K562 (cell line): Measurements from ENCODE around the gene DRAXIN. TPM values are rescaled to one million over a fixed set of nuclear protein-coding genes. Genes with fewer than 3 reads are reported as not detected.

Experiments used
- ARNT ChIP-seq, 2 experiments: fragments of 450-650 bp; IDR thresholded peaks; 2 replicates each; pipeline ENCODE4 v1.6.1; 2016; ENCODE audit warnings: mild to moderate bottlenecking in 1 of 2
- E2F1 ChIP-seq: sonication (generic); formaldehyde crosslinking; IDR thresholded peaks from 2 replicates; pipeline ENCODE4 v1.8.1; 2023; ENCODE audit warnings: mild to moderate bottlenecking, missing genetic modification reagents, moderate library complexity
- E4F1 ChIP-seq: fragments of 250-450 bp; sonication (Bioruptor Pico); IDR thresholded peaks from 2 replicates; pipeline ENCODE4 v1.5.0; 2021; ENCODE audit warnings: mild to moderate bottlenecking, borderline replicate concordance
- HDAC1 ChIP-seq, 2 experiments: fragments of 450-650 bp; IDR thresholded peaks; 2 replicates each; pipeline ENCODE4 v1.6.1; 2016 to 2017; ENCODE audit warnings: inconsistent platforms in 1 of 2, mild to moderate bottlenecking in 1 of 2, moderate library complexity in 1 of 2
- KAT8 ChIP-seq: fragments of 450-650 bp; IDR thresholded peaks from 2 replicates; pipeline ENCODE4 v1.6.1; 2016; ENCODE audit warnings: low read depth, mild to moderate bottlenecking
- KDM2B ChIP-seq: fragments of 250-450 bp; sonication (Bioruptor Pico); IDR thresholded peaks from 2 replicates; pipeline ENCODE4 v1.8.0; 2021; ENCODE audit warnings: mild to moderate bottlenecking, moderate library complexity
- KLF13 ChIP-seq: fragments of 450-650 bp; IDR thresholded peaks from 2 replicates; pipeline ENCODE4 v1.6.1; 2016; ENCODE audit warnings: missing genetic modification characterization, low read depth, mild to moderate bottlenecking, missing compliant biosample characterization, moderate library complexity, borderline replicate concordance
- LARP7 ChIP-seq: fragments of 450-650 bp; IDR thresholded peaks from 2 replicates; pipeline ENCODE4 v1.6.1; 2016
- PHB2 ChIP-seq: fragments of 450-650 bp; IDR thresholded peaks from 2 replicates; pipeline ENCODE4 v1.6.1; 2017; ENCODE audit warnings: low read depth
- PHF21A ChIP-seq: fragments of 450-650 bp; IDR thresholded peaks from 2 replicates; pipeline ENCODE4 v1.6.1; 2017; ENCODE audit warnings: low read depth, borderline replicate concordance
- POLR2G ChIP-seq: fragments of 200-400 bp; formaldehyde crosslinking; IDR thresholded peaks from 2 replicates; pipeline ENCODE4 v1.6.1; 2017; ENCODE audit warnings: low read depth, mild to moderate bottlenecking, antibody characterized with exemption, low read length, moderate library complexity
- PPARD ChIP-seq: fragments of 250-450 bp; sonication (Bioruptor Pico); IDR thresholded peaks from 2 replicates; pipeline ENCODE4 v1.8.0; 2022; ENCODE audit warnings: inconsistent platforms, mild to moderate bottlenecking, moderate library complexity
- PTBP1 ChIP-seq: fragments of 200-400 bp; formaldehyde crosslinking; IDR thresholded peaks from 2 replicates; pipeline ENCODE4 v1.6.1; 2017; ENCODE audit warnings: low read depth, low read length
- RUNX1 ChIP-seq: sonication (generic); IDR thresholded peaks from 2 replicates; pipeline ENCODE4 v1.6.1; 2016; ENCODE audit warnings: antibody characterized with exemption, low read depth
- USF1 ChIP-seq: sonication (generic); formaldehyde crosslinking; IDR thresholded peaks from 2 replicates; pipeline ENCODE4 v1.9.0; 2022; ENCODE audit warnings: mild to moderate bottlenecking, missing genetic modification reagents
- ZNF12 ChIP-seq: sonication (generic); formaldehyde crosslinking; IDR thresholded peaks from 2 replicates; pipeline ENCODE4 v1.4.0; 2020; ENCODE audit warnings: mild to moderate bottlenecking, missing genetic modification reagents
- ZNF175 ChIP-seq: fragments of 200-800 bp; sonication (Bioruptor generic); IDR thresholded peaks from 2 replicates; pipeline ENCODE4 v1.6.1; 2016; ENCODE audit warnings: low read depth, mild to moderate bottlenecking, missing genetic modification characterization, missing compliant biosample characterization
- ZNF212 ChIP-seq: fragments of 450-650 bp; formaldehyde crosslinking; IDR thresholded peaks from 2 replicates; pipeline ENCODE4 v1.4.0; 2020; ENCODE audit warnings: mild to moderate bottlenecking
- ZNF444 ChIP-seq: fragments of 250-450 bp; sonication (Bioruptor Pico); IDR thresholded peaks from 2 replicates; pipeline ENCODE4 v1.4.0; 2020; ENCODE audit warnings: mild to moderate bottlenecking, moderate library complexity
- polyA plus RNA-seq, 8 experiments: library from polyadenylated mRNA; depleted of rRNA in 4 of 8; stranded (reverse) in 5 of 8; unstranded in 3 of 8; fragments of >200 nt; fragmentation: Nextera tagmentation in 2 of 8; fragmentation: Illumina TruSeq in 1 of 8; extraction: Ambion mirVana in 2 of 8; extraction: Trizol in 1 of 8; gene quantifications; 2 replicates each; pipeline versions ENCODE4 v1.2.1 to v1.2.3, GENCODE V29; 2011 to 2014; ENCODE audit warnings: inconsistent platforms in 1 of 8, missing spikeins in 1 of 8
- total RNA-seq, 7 experiments: library from RNA; depleted of rRNA in 6 of 7; stranded (reverse); fragments of >200 nt in 6 of 7; fragmentation: Illumina TruSeq in 2 of 7; extraction: Trizol in 2 of 7; gene quantifications; 2 replicates each; pipeline versions ENCODE4 v1.2.1 to v1.2.3, GENCODE V29; 2011 to 2021; ENCODE audit warnings: low replicate concordance in 1 of 7
- TF ChIP-seq, protein P1 (sequence below): fragments of 150-350 bp; conservative IDR thresholded peaks from 2 replicates; pipeline ENCODE4 v1.6.1; 2014; ENCODE audit warnings: low read length
- TF ChIP-seq, protein P2 (sequence below): fragments of 250-450 bp; sonication (Bioruptor Pico); IDR thresholded peaks from 2 replicates; pipeline ENCODE4 v1.8.0; 2021; ENCODE audit warnings: moderate library complexity, mild to moderate bottlenecking, inconsistent platforms

Gene DRAXIN
- total and polyA plus RNA-seq, 9 of the 15 experiments (the other 6 are each of a cell fraction or from before 2014, with no cell fraction given) = 0.01 to 0.04 (median 0.01) TPM; not detected in 6

DNA sequence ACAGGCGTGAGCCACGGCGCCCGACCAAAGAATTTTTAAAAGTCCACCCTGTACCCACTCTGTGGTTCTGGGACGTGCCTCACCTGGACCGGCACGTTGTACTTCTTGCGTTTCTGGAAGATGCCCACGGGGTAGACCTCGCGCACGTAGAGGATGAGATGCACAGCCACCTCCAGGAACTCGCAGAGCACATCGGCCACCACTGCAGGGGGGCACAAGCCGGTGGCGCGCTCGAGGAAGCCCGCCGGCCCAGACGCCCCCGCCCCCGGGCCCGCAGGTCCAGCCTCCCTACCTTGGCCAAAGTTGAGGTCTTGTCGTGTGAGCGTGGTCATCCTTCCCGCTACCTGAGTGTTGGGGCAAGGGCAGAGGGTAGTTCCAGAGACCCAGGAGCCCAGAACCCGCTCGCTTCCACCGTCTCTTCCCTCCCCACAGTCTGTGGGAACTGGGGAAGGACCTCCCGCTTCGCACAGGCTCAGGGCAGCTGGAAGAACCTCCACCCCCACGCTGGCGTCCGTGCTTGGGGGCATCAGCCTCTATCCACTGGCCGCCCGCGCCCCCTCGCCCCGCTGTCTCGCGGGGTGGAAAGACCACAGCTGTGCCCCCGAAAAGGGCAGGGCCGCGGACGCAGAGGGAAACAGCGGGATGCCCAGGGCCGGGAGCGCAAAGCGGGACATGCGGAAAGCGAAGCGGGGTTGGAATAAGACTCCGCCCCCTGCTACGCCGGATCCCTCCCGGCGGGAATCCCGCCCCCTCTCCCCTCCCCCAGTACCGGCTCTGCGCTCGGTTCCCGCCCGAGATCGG is 11.0 kb upstream of the DRAXIN start (continued):
- TF ChIP-seq ZNF444 (CRISPR knock-in tag) (no peak), E2F1 (CRISPR knock-in tag) (no peak), PTBP1 (no peak), PHF21A (0 out of 2 replicates have a peak, but pooled peaks have one; percentile 27), USF1 (0 out of 2 replicates have a peak, but pooled peaks have one; percentile 17), RUNX1 (no peak), PPARD (CRISPR knock-in tag) (no peak), ZNF212 (no peak), KDM2B (CRISPR knock-in tag) (0 out of 2 replicates have a peak, but pooled peaks have one; percentile 18), E4F1 (no peak), ZNF175 (CRISPR knock-in tag) (no peak; the same call in 1 of the 2 replicates), HDAC1 (IDR thresholded peaks at IDR 0.05) (peak in 1 of 2 experiments; percentile 74; a peak in 2 of 4 replicates), POLR2G (no peak), ARNT (IDR thresholded peaks at IDR 0.05) (no peak), KLF13 (no peak), KAT8 (no peak), LARP7 (0 out of 2 replicates have a peak, but pooled peaks have one; percentile 20), PHB2 (no peak), ZNF12 (CRISPR knock-in tag) (0 out of 2 replicates have a peak, but pooled peaks have one; percentile 11)
- TF ChIP-seq, protein P1, sequence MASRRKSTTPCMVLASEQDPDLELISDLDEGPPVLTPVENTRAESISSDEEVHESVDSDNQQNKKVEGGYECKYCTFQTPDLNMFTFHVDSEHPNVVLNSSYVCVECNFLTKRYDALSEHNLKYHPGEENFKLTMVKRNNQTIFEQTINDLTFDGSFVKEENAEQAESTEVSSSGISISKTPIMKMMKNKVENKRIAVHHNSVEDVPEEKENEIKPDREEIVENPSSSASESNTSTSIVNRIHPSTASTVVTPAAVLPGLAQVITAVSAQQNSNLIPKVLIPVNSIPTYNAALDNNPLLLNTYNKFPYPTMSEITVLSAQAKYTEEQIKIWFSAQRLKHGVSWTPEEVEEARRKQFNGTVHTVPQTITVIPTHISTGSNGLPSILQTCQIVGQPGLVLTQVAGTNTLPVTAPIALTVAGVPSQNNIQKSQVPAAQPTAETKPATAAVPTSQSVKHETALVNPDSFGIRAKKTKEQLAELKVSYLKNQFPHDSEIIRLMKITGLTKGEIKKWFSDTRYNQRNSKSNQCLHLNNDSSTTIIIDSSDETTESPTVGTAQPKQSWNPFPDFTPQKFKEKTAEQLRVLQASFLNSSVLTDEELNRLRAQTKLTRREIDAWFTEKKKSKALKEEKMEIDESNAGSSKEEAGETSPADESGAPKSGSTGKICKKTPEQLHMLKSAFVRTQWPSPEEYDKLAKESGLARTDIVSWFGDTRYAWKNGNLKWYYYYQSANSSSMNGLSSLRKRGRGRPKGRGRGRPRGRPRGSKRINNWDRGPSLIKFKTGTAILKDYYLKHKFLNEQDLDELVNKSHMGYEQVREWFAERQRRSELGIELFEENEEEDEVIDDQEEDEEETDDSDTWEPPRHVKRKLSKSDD = no peak
- TF ChIP-seq, protein P2, sequence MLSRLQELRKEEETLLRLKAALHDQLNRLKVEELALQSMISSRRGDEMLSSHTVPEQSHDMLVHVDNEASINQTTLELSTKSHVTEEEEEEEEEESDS (CRISPR knock-in tag) = no peak
